Body of pancreas (tissue), 4 donors: ENCODE measurements around the gene ARPC1A.
"Not testable (repeated sequence)": the region's sequence is repeated elsewhere in the genome, so short reads cannot be mapped to it uniquely, and the experiment has no call there.

Source experiments
- CTCF ChIP-seq, 7 experiments: fragments of 450-650 bp in 4 of 7; fragments of 200-600 bp in 3 of 7; sonication (generic) in 3 of 7; IDR thresholded peaks; one replicate each; pipeline ENCODE4 v1.5.1; 2016 to 2019; ENCODE audit warnings: antibody characterized with exemption in 7 of 7
- POLR2A ChIP-seq, 3 donors: fragments of 450-650 bp; IDR thresholded peaks; one replicate each; pipeline ENCODE4 v1.6.1; 2016; ENCODE audit warnings: antibody characterized with exemption in 3 of 3, mild to moderate bottlenecking in 2 of 3

- not testable (repeated sequence) for TF ChIP-seq POLR2A, CTCF (IDR thresholded peaks at IDR 0.05)
Measured at GRCh38 chr7:99284165-99284564, 41.5 kb upstream of the ARPC1A start.
